ENCODE measurements around the gene RARA. TPM values are rescaled to one million over a fixed set of nuclear protein-coding genes. Genes with fewer than 3 reads are reported as not detected.

Gene RARA
- total and polyA plus RNA-seq, 2 donors (not counting 1 experiment from before 2014, with no cell fraction given): 7.0 to 7.8 TPM

DNA sequence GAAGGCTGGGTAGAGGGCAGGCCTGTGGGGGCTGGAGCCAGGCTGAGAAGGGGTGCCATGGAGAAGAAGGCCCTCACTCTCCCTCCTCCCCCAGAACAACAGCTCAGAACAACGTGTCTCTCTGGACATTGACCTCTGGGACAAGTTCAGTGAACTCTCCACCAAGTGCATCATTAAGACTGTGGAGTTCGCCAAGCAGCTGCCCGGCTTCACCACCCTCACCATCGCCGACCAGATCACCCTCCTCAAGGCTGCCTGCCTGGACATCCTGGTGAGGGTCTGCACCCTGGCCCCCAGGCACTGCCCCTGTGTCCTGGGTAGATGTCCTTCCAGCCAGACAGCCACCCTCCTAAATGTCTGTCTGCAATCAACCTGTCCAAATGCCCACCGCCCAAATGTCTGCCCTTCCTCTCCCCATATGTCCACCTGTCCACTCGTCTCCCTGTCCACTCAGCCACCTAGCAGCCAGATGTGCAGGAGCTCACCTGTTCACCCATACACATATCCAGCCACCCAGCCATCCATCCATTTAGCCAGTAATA, 43.3 kb downstream of the RARA start:
- H3K9me3 ChIP-seq (ENCODE audit: control insufficient read depth, insufficient read depth, low read depth, low read length): no peaks in the 10 kb centered on the region
- no peak overlapping the region for H3K9ac ChIP-seq (ENCODE audit: insufficient read depth, low read length)
- no peak overlapping the region for H3K27ac ChIP-seq (ENCODE audit: insufficient read depth, low read length)
- TF ChIP-seq EZH2 (IDR thresholded peaks at IDR 0.05; ENCODE audit: low read length, missing control alignments) (no peak), CTCF (conservative IDR thresholded peaks at IDR 0.05 in 1 of 2, IDR thresholded peaks at IDR 0.05 in 1 of 2; ENCODE audit: low read depth in 1 of 2, low read length in 2 of 2) (no peak)
- peaks cover 34% of the 10 kb centered on the region for H3K4me1 ChIP-seq (ENCODE audit: control insufficient read depth, extremely low read depth, insufficient read depth, low read length)
- DNase-seq (ENCODE audit: low read depth in 2 of 2): no peak
- H3K4me3 ChIP-seq (replicated peaks in 1 of 4; ENCODE audit: control extremely low read depth in 1 of 4, insufficient read depth in 1 of 4, low read depth in 3 of 4, low read length in 4 of 4): no peak overlapping the region
- H3K4me2 ChIP-seq (ENCODE audit: extremely low read depth, insufficient read depth, low read length): no peak overlapping the region
- peaks cover 33% of the 10 kb centered on the region for H3K36me3 ChIP-seq (ENCODE audit: control insufficient read depth, insufficient read depth, low read length)
- H2AFZ ChIP-seq (ENCODE audit: low read length): no peak overlapping the region
- peaks cover 16% of the 10 kb centered on the region for H3K79me2 ChIP-seq (ENCODE audit: control insufficient read depth, insufficient read depth, low read length)
- H4K20me1 ChIP-seq (ENCODE audit: control insufficient read depth, extremely low read depth, insufficient read depth, low read length): no peaks in the 10 kb centered on the region
- no peaks in the 10 kb centered on the region for H3K27me3 ChIP-seq (ENCODE audit: control insufficient read depth, insufficient read depth, low read length)

DNA sequence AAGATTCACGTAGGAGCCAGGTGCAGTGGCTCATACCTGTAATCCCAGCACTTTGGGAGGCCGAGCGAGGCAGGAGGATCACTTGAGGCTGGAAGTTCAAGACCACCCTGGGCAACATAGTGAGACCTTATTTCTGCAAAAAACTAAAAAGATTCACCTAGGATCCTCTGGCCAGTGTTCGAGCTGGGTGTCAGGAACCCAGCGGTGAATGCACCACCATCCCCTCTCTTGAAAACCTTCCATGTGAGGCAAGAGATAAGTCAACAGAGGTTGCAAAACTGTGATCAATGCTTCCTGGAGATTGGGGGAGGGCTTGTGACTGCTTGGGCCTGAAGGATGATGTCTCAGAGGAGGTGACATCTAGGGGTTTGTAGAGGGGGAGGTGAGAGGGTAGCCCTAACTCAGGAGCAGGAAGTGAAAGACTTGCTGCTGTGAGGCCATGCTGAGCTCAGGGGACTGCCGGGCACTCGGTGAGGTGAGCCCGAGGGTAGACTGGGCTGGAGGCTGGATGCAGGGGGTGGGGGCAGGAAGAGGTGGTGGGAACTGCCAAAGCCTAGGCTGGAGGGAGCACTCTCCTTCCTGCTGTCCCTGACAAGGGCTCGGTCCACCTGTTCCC, 43.9 kb downstream of the RARA start:
- peaks cover 33% of the 10 kb centered on the region for H3K36me3 ChIP-seq (ENCODE audit: control insufficient read depth, insufficient read depth, low read length)

More for the DNA sequence above, 43.9 kb downstream of the RARA start:
- Histone ChIP-seq H3K79me2 (ENCODE audit: control insufficient read depth, insufficient read depth, low read length) (peaks cover 12% of the 10 kb centered on the region), H3K27me3 (ENCODE audit: control insufficient read depth, insufficient read depth, low read length) (no peaks in the 10 kb centered on the region), H3K9me3 (ENCODE audit: control insufficient read depth, insufficient read depth, low read depth, low read length) (no peaks in the 10 kb centered on the region), H4K20me1 (ENCODE audit: control insufficient read depth, extremely low read depth, insufficient read depth, low read length) (no peaks in the 10 kb centered on the region), H3K27ac (ENCODE audit: insufficient read depth, low read length) (no peak overlapping the region), H3K4me1 (ENCODE audit: control insufficient read depth, extremely low read depth, insufficient read depth, low read length) (peaks cover 29% of the 10 kb centered on the region), H3K4me3 (replicated peaks in 1 of 4; ENCODE audit: control extremely low read depth in 1 of 4, insufficient read depth in 1 of 4, low read depth in 3 of 4, low read length in 4 of 4) (no peak overlapping the region), H3K4me2 (ENCODE audit: extremely low read depth, insufficient read depth, low read length) (no peak overlapping the region), H3K9ac (ENCODE audit: insufficient read depth, low read length) (no peak overlapping the region), H2AFZ (ENCODE audit: low read length) (no peak overlapping the region)
- DNase-seq (ENCODE audit: low read depth in 2 of 2): no peak
- TF ChIP-seq EZH2 (IDR thresholded peaks at IDR 0.05; ENCODE audit: low read length, missing control alignments) (no peak), CTCF (conservative IDR thresholded peaks at IDR 0.05 in 1 of 2, IDR thresholded peaks at IDR 0.05 in 1 of 2; ENCODE audit: low read depth in 1 of 2, low read length in 2 of 2) (no peak)

Data from fibroblast of lung (primary cell).